GM18511 (cell line): ENCODE data around the gene ZBTB45.

ENCODE experiments used
- ATAC-seq: cut with Tn5 transposase; IDR thresholded peaks from one replicate; pipeline ENCODE4 v1.9.1; 2021; ENCODE audit warnings: mild to moderate bottlenecking, moderate library complexity; ENCODE audit not compliant: unreplicated experiment

ZBTB45 gene

GRCh38 chr19:58555369-58555885 is 35.8 kb upstream of the ZBTB45 start:
- no peak for ATAC-seq

- peak; percentile 37 for ATAC-seq
Observed at GRCh38 chr19:58554494-58555368, 35.1 kb upstream of the ZBTB45 start, which contains the start of gene CHMP2A. Gene CHMP2A, minus strand, starts transcription at chr19:58555105. Its CDS starts 893 bp downstream, at chr19:58554212.

DNA sequence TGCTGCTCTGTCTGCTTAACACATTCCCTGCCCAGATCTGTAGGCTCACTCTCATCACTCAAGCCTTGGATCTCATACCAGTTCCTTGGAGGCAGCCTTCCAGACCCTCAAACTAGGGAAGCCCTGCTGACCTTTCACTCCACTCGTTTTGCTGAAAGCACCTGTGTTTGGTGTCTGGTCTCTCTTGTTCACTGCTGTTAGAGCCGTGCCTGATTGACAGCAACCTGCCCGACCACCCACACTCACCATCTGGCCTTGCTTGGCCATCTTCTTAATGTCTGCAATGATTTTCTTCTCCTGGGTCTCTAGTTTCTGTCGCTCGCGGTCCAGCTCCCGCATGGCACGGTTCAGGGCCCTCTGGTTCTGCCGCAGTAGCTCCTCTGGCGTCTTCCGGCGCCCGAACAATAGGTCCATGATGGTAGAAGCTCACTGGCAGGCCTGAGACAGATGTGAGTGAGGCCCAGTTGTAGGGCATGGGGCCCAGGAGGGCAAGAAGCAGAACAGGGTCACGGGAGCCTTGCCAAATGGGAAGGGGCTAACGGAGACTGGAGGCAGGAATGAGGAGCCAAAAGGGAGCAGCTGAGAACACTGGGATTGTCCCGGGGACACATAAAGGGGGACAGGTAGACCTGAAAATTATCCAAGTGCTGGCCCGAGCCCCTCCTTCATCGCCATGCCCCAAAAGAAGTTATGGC is 34.3 kb upstream of the ZBTB45 start:
- ATAC-seq: no peak

DNA sequence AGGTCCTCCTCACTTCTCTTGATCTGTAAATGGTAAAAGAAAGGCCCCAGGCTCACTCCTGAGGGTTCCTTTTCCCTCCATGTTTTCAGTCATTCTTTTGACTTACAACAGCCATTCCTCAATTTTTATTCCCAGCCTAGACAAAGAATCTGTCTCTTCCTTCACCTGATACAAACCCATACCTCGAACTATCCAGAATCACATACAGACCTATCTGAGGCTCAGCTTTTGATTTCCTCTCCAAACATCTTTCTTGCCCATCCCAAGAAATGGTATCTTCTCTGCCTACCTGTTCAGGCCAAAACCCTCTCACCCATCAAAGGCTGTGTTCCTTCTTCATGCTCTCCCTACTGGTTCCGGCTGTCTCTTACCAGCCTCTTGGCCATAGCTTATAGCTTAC is 33.0 kb upstream of the ZBTB45 start:
- ATAC-seq: no peak

GRCh38 chr19:58551577-58552471 is 32.2 kb upstream of the ZBTB45 start:
- no peak for ATAC-seq

DNA sequence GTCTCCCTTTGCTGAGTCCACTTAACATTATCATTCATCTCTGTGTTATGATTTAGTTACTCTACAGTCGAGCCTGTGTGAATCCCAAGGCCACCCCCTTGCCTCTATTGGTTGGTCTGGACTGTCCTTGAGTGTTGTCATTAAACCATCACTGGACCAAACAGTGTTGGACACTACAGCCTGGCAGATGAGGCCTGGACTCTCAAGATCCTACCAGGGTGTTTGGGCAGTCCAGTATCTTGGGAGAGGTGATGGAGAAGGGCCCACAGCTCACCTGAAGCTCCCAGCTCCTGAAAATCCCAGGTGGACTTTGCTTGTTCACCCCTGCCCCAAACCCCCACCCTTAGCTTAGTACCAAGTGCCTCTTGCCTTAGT is 31.5 kb upstream of the ZBTB45 start:
- no peak for ATAC-seq

GRCh38 chr19:58550362-58551122 is 30.9 kb upstream of the ZBTB45 start:
- no peak for ATAC-seq

DNA sequence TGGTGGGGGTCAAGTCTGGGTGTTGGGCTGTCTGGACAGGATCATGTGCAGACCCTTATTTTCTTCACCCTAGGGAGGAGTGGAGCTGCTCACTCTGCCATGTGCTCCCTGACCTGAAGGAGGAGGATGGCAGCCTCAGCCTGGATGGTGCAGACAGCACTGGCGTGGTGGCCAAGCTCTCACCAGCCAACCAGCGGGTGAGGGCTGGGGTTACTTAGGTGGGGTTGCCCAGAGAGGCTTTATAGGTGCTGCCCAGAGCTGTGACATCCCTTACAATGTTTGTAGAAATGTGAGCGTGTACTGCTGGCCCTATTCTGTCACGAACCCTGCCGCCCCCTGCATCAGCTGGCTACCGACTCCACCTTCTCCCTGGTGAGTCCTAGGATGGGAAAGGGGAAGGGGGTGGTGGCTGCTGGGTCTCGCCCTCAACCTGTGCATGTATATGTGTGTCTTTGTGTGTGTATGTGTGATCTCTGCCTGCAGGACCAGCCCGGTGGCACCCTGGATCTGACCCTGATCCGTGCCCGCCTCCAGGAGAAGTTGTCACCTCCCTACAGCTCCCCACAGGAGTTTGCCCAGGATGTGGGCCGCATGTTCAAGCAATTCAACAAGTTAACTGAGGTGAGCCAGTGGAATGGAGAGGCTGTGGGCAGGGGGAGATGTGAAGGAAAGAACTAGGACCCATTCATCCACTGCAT is 30.2 kb upstream of the ZBTB45 start:
- no peak for ATAC-seq

DNA sequence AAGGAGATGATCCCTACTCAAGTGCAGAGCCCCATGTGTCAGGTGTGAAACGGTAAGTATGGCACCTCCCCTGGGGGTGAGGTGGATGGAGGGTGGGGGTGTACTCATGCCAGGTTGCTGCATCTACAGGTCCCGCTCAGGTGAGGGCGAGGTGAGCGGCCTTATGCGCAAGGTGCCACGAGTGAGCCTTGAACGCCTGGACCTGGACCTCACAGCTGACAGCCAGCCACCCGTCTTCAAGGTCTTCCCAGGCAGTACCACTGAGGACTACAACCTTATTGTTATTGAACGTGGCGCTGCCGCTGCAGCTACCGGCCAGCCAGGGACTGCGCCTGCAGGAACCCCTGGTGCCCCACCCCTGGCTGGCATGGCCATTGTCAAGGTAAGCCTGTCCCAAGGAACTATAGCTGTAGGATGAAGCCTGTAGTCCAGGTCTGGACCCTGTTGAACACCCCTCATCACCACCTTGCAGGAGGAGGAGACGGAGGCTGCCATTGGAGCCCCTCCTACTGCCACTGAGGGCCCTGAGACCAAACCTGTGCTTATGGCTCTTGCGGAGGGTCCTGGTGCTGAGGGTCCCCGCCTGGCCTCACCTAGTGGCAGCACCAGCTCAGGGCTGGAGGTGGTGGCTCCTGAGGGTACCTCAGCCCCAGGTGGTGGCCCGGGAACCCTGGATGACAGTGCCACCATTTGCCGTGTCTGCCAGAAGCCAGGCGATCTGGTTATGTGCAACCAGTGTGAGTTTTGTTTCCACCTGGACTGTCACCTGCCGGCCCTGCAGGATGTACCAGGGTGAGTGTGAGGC is 29.5 kb upstream of the ZBTB45 start:
- no peak for ATAC-seq

GRCh38 chr19:58547323-58548312 is 28.0 kb upstream of the ZBTB45 start:
- ATAC-seq: no peak

DNA sequence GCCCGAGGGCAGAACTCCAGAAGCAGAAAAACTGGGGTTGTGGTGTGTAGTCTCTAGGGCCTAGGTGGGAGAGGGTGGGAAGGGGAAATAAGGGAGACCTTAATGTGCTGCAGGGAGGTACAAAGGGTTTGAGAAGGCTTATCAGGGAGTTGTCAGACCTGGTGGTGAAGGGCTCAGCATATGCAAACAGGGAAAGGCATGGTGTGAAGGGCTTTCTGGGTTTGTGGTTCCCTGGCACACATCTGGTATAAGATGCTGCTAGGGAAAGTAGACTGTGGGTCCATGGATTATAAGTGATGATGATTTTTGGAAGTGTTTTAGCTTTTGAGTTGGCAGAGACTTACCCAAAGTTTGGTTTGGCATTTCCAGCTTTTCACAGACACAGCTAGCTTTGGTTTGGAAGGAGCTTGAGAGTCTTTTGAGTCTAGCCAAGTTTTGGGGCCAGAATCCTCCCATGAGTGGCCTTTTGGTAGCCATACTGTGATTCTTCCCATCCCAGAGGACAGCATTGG is 26.5 kb upstream of the ZBTB45 start:
- no peak for ATAC-seq

DNA sequence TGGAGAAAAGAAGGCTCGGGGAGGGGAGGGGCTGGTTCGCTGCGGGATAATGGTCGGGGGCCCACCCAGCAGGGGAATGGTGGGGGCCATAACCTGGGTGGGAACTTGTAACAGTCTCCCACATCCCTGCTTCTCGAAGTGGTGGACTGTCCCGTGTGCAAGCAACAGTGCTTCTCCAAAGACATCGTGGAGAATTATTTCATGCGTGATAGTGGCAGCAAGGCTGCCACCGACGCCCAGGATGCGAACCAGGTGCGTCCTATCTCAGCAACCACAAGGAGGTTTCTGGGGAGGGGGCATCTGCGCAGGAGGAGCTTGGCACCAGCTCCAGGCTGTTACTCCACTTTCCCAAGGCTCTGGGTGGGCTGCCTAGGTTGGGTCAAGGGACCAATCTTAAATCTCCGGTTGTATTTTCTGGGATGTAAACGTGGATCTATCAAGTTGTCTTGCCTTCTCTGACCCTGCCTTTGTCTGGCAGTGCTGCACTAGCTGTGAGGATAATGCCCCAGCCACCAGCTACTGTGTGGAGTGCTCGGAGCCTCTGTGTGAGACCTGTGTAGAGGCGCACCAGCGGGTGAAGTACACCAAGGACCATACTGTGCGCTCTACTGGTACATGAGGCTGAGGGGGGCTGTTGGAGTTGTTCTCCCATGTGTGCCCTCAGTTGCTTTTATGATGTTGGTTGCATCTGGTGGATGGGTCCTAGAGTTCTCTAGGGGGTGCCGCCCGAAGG is 25.8 kb upstream of the ZBTB45 start:
- ATAC-seq: no peak

DNA sequence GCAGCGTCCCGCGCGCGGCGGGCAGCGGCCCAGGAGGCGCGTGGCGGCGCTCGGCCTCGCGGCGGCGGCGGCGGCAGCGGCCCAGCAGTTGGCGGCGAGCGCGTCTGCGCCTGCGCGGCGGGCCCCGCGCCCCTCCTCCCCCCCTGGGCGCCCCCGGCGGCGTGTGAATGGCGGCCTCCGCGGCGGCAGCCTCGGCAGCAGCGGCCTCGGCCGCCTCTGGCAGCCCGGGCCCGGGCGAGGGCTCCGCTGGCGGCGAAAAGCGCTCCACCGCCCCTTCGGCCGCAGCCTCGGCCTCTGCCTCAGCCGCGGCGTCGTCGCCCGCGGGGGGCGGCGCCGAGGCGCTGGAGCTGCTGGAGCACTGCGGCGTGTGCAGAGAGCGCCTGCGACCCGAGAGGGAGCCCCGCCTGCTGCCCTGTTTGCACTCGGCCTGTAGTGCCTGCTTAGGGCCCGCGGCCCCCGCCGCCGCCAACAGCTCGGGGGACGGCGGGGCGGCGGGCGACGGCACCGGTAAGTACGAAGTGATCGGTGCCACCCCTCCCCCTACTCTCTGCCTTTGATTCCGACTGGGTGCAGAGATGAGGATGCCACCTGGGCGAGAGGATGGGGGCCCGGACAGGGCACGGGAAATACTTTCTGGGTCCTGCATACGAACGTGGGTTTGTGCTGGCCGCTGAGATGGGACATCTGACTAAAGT is 25.1 kb upstream of the ZBTB45 start:
- ATAC-seq: peak; percentile 48

DNA sequence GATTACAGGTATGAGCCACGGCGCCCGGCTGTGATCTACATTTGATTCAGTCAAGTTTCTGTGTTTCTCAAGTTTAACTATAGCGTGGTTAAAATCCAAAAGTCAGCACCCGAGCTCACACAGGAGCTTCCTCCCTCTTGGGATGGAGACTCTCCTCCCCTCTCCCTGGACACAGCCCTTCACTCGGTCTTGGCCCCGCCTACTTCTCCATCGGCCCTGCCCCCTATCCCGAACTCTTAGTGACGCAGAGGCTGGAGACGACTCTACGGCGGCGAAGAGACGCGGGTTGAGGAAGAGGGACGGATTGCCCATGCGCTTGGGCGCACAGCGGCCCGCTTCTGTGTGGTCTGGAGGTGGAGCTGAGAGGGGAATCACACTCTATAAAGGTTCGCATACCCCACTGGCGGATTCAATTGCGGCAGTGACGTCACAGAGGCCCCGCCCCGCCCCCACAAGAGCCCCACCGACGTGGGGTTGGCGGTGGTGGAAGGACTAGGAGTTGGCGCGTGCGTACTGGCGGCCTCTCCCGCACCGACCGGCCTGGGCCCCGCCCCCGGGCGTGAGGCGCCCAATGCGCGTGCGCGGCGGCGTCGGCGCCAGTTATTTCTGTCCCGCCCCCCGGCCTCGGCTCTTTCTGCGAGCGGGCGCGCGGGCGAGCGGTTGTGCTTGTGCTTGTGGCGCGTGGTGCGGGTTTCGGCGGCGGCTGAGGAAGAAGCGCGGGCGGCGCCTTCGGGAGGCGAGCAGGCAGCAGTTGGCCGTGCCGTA is 24.4 kb upstream of the ZBTB45 start, which contains the start of gene TRIM28:
TSS of gene TRIM28 (plus strand) at position 239 of the 765 bp plus-strand sequence. CDS start 694 bp downstream, outside the sequence.
- peak; percentile 86 for ATAC-seq
